G401.6 (cell line): Measurements from ENCODE around the gene ZNF764.
"Not testable (repeated sequence)": the region's sequence is repeated elsewhere in the genome, so short reads cannot be mapped to it uniquely, and the experiment has no call there.

ENCODE experiments used
- FAIRE-seq: peaks from 2 replicates; lab custom pipeline; 2012; peaks lifted over from hg19 to GRCh38; lab: Jason Lieb, UNC

ZNF764 gene

GRCh38 chr16:30548416-30549253 lies 9.5 kb downstream of the ZNF764 start:
- FAIRE-seq, result no peak

GRCh38 chr16:30546115-30546514 lies 12.1 kb downstream of the ZNF764 start:
- no peak for FAIRE-seq

GRCh38 chr16:30543067-30543466 lies 15.1 kb downstream of the ZNF764 start:
- FAIRE-seq, result no peak

GRCh38 chr16:30541502-30542329 lies 16.5 kb downstream of the ZNF764 start:
- no peak for FAIRE-seq

GRCh38 chr16:30540916-30541464 lies 17.2 kb downstream of the ZNF764 start:
- FAIRE-seq, result not testable (repeated sequence)

- not testable (repeated sequence) for FAIRE-seq
Measured at GRCh38 chr16:30539986-30540526, 18.1 kb downstream of the ZNF764 start.

- no peak for FAIRE-seq
Measured at GRCh38 chr16:30539000-30539964, 18.9 kb downstream of the ZNF764 start.

- not testable (repeated sequence) for FAIRE-seq
Measured at GRCh38 chr16:30536391-30537024, 21.7 kb downstream of the ZNF764 start.

GRCh38 chr16:30535777-30536190 lies 22.4 kb downstream of the ZNF764 start:
- FAIRE-seq, result no peak

GRCh38 chr16:30535106-30535776 lies 22.9 kb downstream of the ZNF764 start:
- FAIRE-seq, result no peak

GRCh38 chr16:30534368-30535105 lies 23.6 kb downstream of the ZNF764 start, which contains the start of gene ZNF747:
ZNF747 (minus strand) TSS chr16:30534858; CDS start chr16:30534679, 179 bp downstream.
- FAIRE-seq, result no peak

GRCh38 chr16:30533748-30534367 lies 24.3 kb downstream of the ZNF764 start:
- no peak for FAIRE-seq

- FAIRE-seq, result no peak
Measured at GRCh38 chr16:30533146-30533522, 25.0 kb downstream of the ZNF764 start.

GRCh38 chr16:30532285-30533145 lies 25.7 kb downstream of the ZNF764 start:
- no peak for FAIRE-seq

- FAIRE-seq, result no peak
Measured at GRCh38 chr16:30530163-30531037, 27.8 kb downstream of the ZNF764 start.

- no peak for FAIRE-seq
Measured at GRCh38 chr16:30528799-30529457, 29.2 kb downstream of the ZNF764 start.
